GM23338 (cell line): ENCODE data around the gene STN1. TPM values are rescaled to one million over a fixed set of nuclear protein-coding genes. Genes with fewer than 3 reads are reported as not detected.

Experiments
- ATAC-seq: fragments of 200-7000 bp; cut with Tn5 transposase; 3 replicates; pipeline ENCODE4 v1.9.1; 2020
- DNase-seq: peaks from one replicate; pipeline ENCODE4 v3.0.0-alpha.2; 2015; ENCODE audit warnings: low spot score
- H2AFZ ChIP-seq: fragments of 200-600 bp; sonication (generic); 2 replicates; pipeline ENCODE4 v1.8.0; 2016; ENCODE audit warnings: antibody characterized with exemption, mild to moderate bottlenecking, moderate library complexity
- H3F3A ChIP-seq: fragments of 200-600 bp; sonication (generic); replicated peaks from 2 replicates; pipeline ENCODE4 v1.8.0; 2017; ENCODE audit warnings: antibody characterized with exemption, mixed run types, low read depth
- H3K27ac ChIP-seq: fragments of 200-600 bp; sonication (generic); 2 replicates; pipeline ENCODE4 v1.6.1; 2016; ENCODE audit warnings: low read depth
- H3K27me3 ChIP-seq: fragments of 200-600 bp; sonication (generic); 2 replicates; pipeline ENCODE4 v1.8.0; 2016; ENCODE audit warnings: mild to moderate bottlenecking, mixed run types, moderate library complexity; ENCODE audit not compliant: insufficient read depth
- H3K36me3 ChIP-seq: fragments of 200-600 bp; sonication (generic); 2 replicates; pipeline ENCODE4 v1.8.0; 2016; ENCODE audit warnings: mild to moderate bottlenecking; ENCODE audit not compliant: insufficient read depth
- H3K4me1 ChIP-seq: fragments of 200-600 bp; sonication (generic); 2 replicates; pipeline ENCODE4 v1.8.0; 2016; ENCODE audit warnings: mild to moderate bottlenecking, moderate library complexity; ENCODE audit not compliant: insufficient read depth
- H3K4me2 ChIP-seq: fragments of 200-600 bp; sonication (generic); 2 replicates; pipeline ENCODE4 v1.7.1; 2017; ENCODE audit warnings: mixed run types
- H3K4me3 ChIP-seq: fragments of 200-600 bp; sonication (generic); 2 replicates; pipeline ENCODE4 v1.6.1; 2016; ENCODE audit warnings: mixed run types
- H3K79me2 ChIP-seq: fragments of 200-600 bp; sonication (generic); replicated peaks from 2 replicates; pipeline ENCODE4 v1.8.0; 2017; ENCODE audit warnings: mild to moderate bottlenecking; ENCODE audit not compliant: insufficient read depth
- H3K9me2 ChIP-seq: fragments of 200-600 bp; sonication (generic); 2 replicates; pipeline ENCODE4 v1.8.0; 2017; ENCODE audit not compliant: insufficient read depth
- H4K20me1 ChIP-seq: fragments of 200-600 bp; sonication (generic); replicated peaks from 2 replicates; pipeline ENCODE4 v1.8.0; 2017; ENCODE audit warnings: mild to moderate bottlenecking; ENCODE audit not compliant: insufficient read depth
- H3K27ac Mint-ChIP-seq: 2 replicates; pipeline ENCODE4 v1.8.0; 2020; ENCODE audit warnings: inconsistent platforms, mild to moderate bottlenecking, moderate library complexity, mixed read lengths
- H3K27me3 Mint-ChIP-seq: 3 replicates; pipeline ENCODE4 v1.8.0; 2022; ENCODE audit warnings: low read depth, mild to moderate bottlenecking, moderate library complexity, mixed read lengths, inconsistent platforms; ENCODE audit not compliant: insufficient read depth, poor library complexity
- H3K36me3 Mint-ChIP-seq: 3 replicates; pipeline ENCODE4 v1.8.0; 2021; ENCODE audit warnings: low read depth, mild to moderate bottlenecking, inconsistent platforms, moderate library complexity, mixed read lengths
- H3K4me1 Mint-ChIP-seq: 3 replicates; pipeline ENCODE4 v1.8.0; 2020; ENCODE audit warnings: mild to moderate bottlenecking, inconsistent platforms, mixed read lengths
- H3K4me3 Mint-ChIP-seq: 3 replicates; pipeline ENCODE4 v1.8.0; 2021; ENCODE audit warnings: moderate library complexity, mild to moderate bottlenecking, inconsistent platforms, mixed read lengths
- H3K9me3 Mint-ChIP-seq: 3 replicates; pipeline ENCODE4 v1.8.0; 2020; ENCODE audit warnings: moderate library complexity, mild to moderate bottlenecking, inconsistent platforms, mixed read lengths
- CREB1 ChIP-seq: fragments of 250-450 bp; sonication (Bioruptor Pico); IDR thresholded peaks from 2 replicates; pipeline ENCODE4 v1.5.0; 2020; ENCODE audit warnings: low read depth, mild to moderate bottlenecking, moderate library complexity
- CTCF ChIP-seq, 2 experiments: fragments of 200-600 bp in 1 of 2; sonication (generic) in 1 of 2; conservative IDR thresholded peaks; 2 replicates each; pipeline versions ENCODE4 v1.5.1 to v1.6.1; 2016 to 2017; ENCODE audit warnings: antibody characterized with exemption in 2 of 2, low read depth in 2 of 2, mild to moderate bottlenecking in 2 of 2, moderate library complexity in 1 of 2
- ETS1 ChIP-seq: IDR thresholded peaks from 2 replicates; pipeline ENCODE4 v1.6.1; 2016; ENCODE audit warnings: antibody characterized with exemption
- EZH2 ChIP-seq: fragments of 200-600 bp; sonication (generic); IDR thresholded peaks from one replicate; pipeline ENCODE4 v1.8.0; 2017; ENCODE audit warnings: antibody characterized with exemption, mild to moderate bottlenecking, low read depth; ENCODE audit not compliant: unreplicated experiment
- EZH2phosphoT487 ChIP-seq: fragments of 200-600 bp; sonication (generic); IDR thresholded peaks from one replicate; pipeline ENCODE4 v1.8.1; 2018; ENCODE audit warnings: antibody characterized with exemption; ENCODE audit not compliant: unreplicated experiment
- JUNB ChIP-seq: IDR thresholded peaks from one replicate; pipeline ENCODE4 v1.6.1; 2016; ENCODE audit warnings: antibody characterized with exemption; ENCODE audit not compliant: unreplicated experiment
- NANOG ChIP-seq: IDR thresholded peaks from 2 replicates; pipeline ENCODE4 v1.6.1; 2016; ENCODE audit warnings: antibody characterized with exemption, borderline replicate concordance
- POLR2AphosphoS5 ChIP-seq: IDR thresholded peaks from 2 replicates; pipeline ENCODE4 v1.6.1; 2016; ENCODE audit warnings: antibody characterized with exemption, low read depth
- REST ChIP-seq: IDR thresholded peaks from one replicate; pipeline ENCODE4 v1.6.1; 2018; ENCODE audit warnings: antibody characterized with exemption; ENCODE audit not compliant: unreplicated experiment
- STAT1 ChIP-seq: IDR thresholded peaks from one replicate; pipeline ENCODE4 v1.6.1; 2016; ENCODE audit warnings: antibody characterized with exemption; ENCODE audit not compliant: unreplicated experiment
- ZNF114 ChIP-seq: fragments of 250-450 bp; sonication (Bioruptor Pico); IDR thresholded peaks from 2 replicates; pipeline ENCODE4 v1.5.0; 2020; ENCODE audit warnings: mild to moderate bottlenecking, moderate library complexity
- ZNF331 ChIP-seq: fragments of 250-450 bp; sonication (Bioruptor Pico); IDR thresholded peaks from 2 replicates; pipeline ENCODE4 v1.5.0; 2020; ENCODE audit warnings: low read depth, mild to moderate bottlenecking, moderate library complexity
- ZNF462 ChIP-seq: fragments of 250-450 bp; sonication (Bioruptor Pico); IDR thresholded peaks from 2 replicates; pipeline ENCODE4 v1.5.0; 2020; ENCODE audit warnings: mild to moderate bottlenecking, moderate library complexity
- polyA plus RNA-seq: library from polyadenylated mRNA; unstranded; fragments of >200 nt; fragmentation: Nextera tagmentation; extraction: Ambion mirVana; gene quantifications from 2 replicates; pipeline ENCODE4 v1.2.1, GENCODE V29; 2016
- total RNA-seq: library from RNA; depleted of rRNA; stranded (reverse); fragments of >200 nt; shearing (Covaris generic); gene quantifications from 2 replicates; pipeline ENCODE4 v1.2.3, GENCODE V29; 2014

The STN1 gene
- total and polyA plus RNA-seq, 2 experiments from 2014 or later = 7.2 to 11.3 TPM

- no peak for TF ChIP-seq NANOG
- no peak for TF ChIP-seq POLR2AphosphoS5
- TF ChIP-seq EZH2 = no peak
- TF ChIP-seq ZNF462 (CRISPR knock-in tag) = no peak
- no peak for TF ChIP-seq EZH2phosphoT487
- no peak for TF ChIP-seq REST
- no peak for TF ChIP-seq CREB1 (CRISPR knock-in tag)
- TF ChIP-seq CTCF (conservative IDR thresholded peaks at IDR 0.05; ENCODE audit: low read depth in 2 of 2) = no peak
- TF ChIP-seq STAT1 = no peak
- no peak for TF ChIP-seq ETS1
- no peak for TF ChIP-seq ZNF331 (CRISPR knock-in tag)
- no peak for TF ChIP-seq ZNF114 (CRISPR knock-in tag)
- no peak for TF ChIP-seq JUNB
Measured at GRCh38 chr10:103894441-103894864, 23.5 kb downstream of the STN1 start.

More at GRCh38 chr10:103894441-103894864, 23.5 kb downstream of the STN1 start:
- no peak for ATAC-seq
- H3K9me2 ChIP-seq = no peaks in the 10 kb centered on the region
- H3K9me3 Mint-ChIP-seq = no peaks in the 10 kb centered on the region
- no peak overlapping the region for H3K27ac Mint-ChIP-seq
- no peaks in the 10 kb centered on the region for H4K20me1 ChIP-seq
- H3F3A ChIP-seq = no peaks in the 10 kb centered on the region
- H3K36me3 ChIP-seq = peaks cover 6% of the 10 kb centered on the region; the same call in 1 of the 2 replicates
- H3K4me3 Mint-ChIP-seq = no peak overlapping the region
- peaks cover 13% of the 10 kb centered on the region for H3K4me1 Mint-ChIP-seq
- DNase-seq = no peak
- no peak overlapping the region for H3K27ac ChIP-seq
- H2AFZ ChIP-seq = no peak overlapping the region
- 0 out of 3 replicates have a peak, but pooled peaks cover 4% of the 10 kb centered on the region for H3K36me3 Mint-ChIP-seq
- no peaks in the 10 kb centered on the region; the same call in 1 of the 2 replicates for H3K4me1 ChIP-seq
- no peaks in the 10 kb centered on the region for H3K27me3 ChIP-seq
- H3K79me2 ChIP-seq = no peaks in the 10 kb centered on the region
- H3K27me3 Mint-ChIP-seq = peaks cover 2% of the 10 kb centered on the region
- no peak overlapping the region for H3K4me3 ChIP-seq
- H3K4me2 ChIP-seq = no peak overlapping the region
